ENCODE measurements around the gene PRR19. TPM values are rescaled to one million over a fixed set of nuclear protein-coding genes. Genes with fewer than 3 reads are reported as not detected.

Gene PRR19
- total RNA-seq, 2 donors from 2014 or later = 1.4 to 2.7 TPM

DNA sequence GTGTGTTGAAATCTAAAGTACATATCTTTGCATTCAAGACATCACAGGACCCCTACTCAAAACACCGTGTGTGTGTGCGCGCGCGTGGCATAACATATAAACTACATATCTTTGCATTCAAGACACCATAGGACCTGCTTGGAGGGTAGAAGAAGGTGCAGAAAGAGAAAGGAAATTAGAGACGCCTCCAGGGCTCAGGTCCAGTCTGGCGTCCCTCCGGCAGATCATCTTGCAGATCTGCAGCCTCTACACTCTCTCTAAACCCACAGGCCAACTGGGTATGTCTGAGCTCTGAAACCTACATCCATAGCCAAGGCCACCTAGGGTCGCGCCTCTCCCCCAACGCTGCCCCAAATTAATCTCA, 1.2 kb downstream of the PRR19 start:
- TF ChIP-seq, protein P1, sequence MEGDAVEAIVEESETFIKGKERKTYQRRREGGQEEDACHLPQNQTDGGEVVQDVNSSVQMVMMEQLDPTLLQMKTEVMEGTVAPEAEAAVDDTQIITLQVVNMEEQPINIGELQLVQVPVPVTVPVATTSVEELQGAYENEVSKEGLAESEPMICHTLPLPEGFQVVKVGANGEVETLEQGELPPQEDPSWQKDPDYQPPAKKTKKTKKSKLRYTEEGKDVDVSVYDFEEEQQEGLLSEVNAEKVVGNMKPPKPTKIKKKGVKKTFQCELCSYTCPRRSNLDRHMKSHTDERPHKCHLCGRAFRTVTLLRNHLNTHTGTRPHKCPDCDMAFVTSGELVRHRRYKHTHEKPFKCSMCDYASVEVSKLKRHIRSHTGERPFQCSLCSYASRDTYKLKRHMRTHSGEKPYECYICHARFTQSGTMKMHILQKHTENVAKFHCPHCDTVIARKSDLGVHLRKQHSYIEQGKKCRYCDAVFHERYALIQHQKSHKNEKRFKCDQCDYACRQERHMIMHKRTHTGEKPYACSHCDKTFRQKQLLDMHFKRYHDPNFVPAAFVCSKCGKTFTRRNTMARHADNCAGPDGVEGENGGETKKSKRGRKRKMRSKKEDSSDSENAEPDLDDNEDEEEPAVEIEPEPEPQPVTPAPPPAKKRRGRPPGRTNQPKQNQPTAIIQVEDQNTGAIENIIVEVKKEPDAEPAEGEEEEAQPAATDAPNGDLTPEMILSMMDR (conservative IDR thresholded peaks at IDR 0.05) = no peak
- H3K27ac ChIP-seq (ENCODE audit: low read depth, low read length) = no peak overlapping the region
- DNase-seq = no peak
- Mint-ChIP-seq H3K27me3 (ENCODE audit: insufficient read depth) (peaks cover 2% of the 10 kb centered on the region), H3K4me1 (peaks cover 13% of the 10 kb centered on the region), H3K36me3 (ENCODE audit: low read depth) (peaks cover 7% of the 10 kb centered on the region), H3K4me3 (peak overlapping the region; percentile 87), H3K9me3 (no peaks in the 10 kb centered on the region), H3K27ac (no peak overlapping the region)
- H3K9ac ChIP-seq (ENCODE audit: extremely low read depth, low read length, poor library complexity, severe bottlenecking) = no peak overlapping the region
- no peaks in the 10 kb centered on the region for H3K27me3 ChIP-seq (ENCODE audit: control insufficient read depth, insufficient read depth, low read length, poor library complexity, severe bottlenecking)
- no peaks in the 10 kb centered on the region for H3K9me3 ChIP-seq (ENCODE audit: control insufficient read depth, low read length)
- 80 to 84% methylated on average over 4 to 6 of the region's 11 CpGs for WGBS, 2 experiments (ENCODE audit: insufficient coverage in 1 of 2, insufficient read length in 1 of 2)
- peak overlapping the region; percentile 93 for H3K4me3 ChIP-seq (ENCODE audit: low read length)
- H3K36me3 ChIP-seq (ENCODE audit: control insufficient read depth, insufficient read depth, low read length) = peaks cover 8% of the 10 kb centered on the region
- no peaks in the 10 kb centered on the region for H3K4me1 ChIP-seq (ENCODE audit: control insufficient read depth, insufficient read depth, low read length)

DNA sequence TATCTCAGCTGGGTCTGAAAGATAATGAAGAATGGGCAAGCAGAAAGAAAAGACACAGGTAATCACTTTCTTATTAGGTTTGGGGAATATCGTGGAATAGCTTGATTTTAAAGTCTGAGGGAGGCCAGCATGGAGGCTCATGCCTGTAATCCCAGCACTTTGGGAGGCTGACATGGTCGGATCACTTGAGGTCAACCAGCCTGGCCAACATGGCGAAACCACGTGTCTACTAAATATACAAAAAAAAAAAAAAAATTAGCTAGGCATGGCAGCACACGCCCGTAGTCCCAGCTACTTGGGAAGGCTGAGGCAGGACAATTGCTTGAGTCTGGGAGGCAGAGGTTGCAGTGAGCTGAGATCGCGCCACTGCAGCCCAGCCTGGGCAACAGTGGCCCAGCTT, 1.9 kb downstream of the PRR19 start:
- no peaks in the 10 kb centered on the region for H3K27me3 ChIP-seq (ENCODE audit: control insufficient read depth, insufficient read depth, low read length, poor library complexity, severe bottlenecking)
- Mint-ChIP-seq H3K27me3 (ENCODE audit: insufficient read depth) (peaks cover 2% of the 10 kb centered on the region), H3K9me3 (no peaks in the 10 kb centered on the region), H3K4me3 (no peak overlapping the region), H3K36me3 (ENCODE audit: low read depth) (peaks cover 7% of the 10 kb centered on the region), H3K27ac (no peak overlapping the region), H3K4me1 (peaks cover 13% of the 10 kb centered on the region)
- no peak for DNase-seq
- no peak overlapping the region for H3K27ac ChIP-seq (ENCODE audit: low read depth, low read length)
- H3K9me3 ChIP-seq (ENCODE audit: control insufficient read depth, low read length) = no peaks in the 10 kb centered on the region
- no peak overlapping the region for H3K9ac ChIP-seq (ENCODE audit: extremely low read depth, low read length, poor library complexity, severe bottlenecking)
- no peaks in the 10 kb centered on the region for H3K4me1 ChIP-seq (ENCODE audit: control insufficient read depth, insufficient read depth, low read length)
- 98% methylated on average over 7 to 8 of the region's 8 CpGs for WGBS, 2 experiments (ENCODE audit: insufficient coverage in 1 of 2, insufficient read length in 1 of 2)
- H3K4me3 ChIP-seq (ENCODE audit: low read length) = no peak overlapping the region
- TF ChIP-seq, protein P1 (conservative IDR thresholded peaks at IDR 0.05) = no peak
- H3K36me3 ChIP-seq (ENCODE audit: control insufficient read depth, insufficient read depth, low read length) = peaks cover 8% of the 10 kb centered on the region

DNA sequence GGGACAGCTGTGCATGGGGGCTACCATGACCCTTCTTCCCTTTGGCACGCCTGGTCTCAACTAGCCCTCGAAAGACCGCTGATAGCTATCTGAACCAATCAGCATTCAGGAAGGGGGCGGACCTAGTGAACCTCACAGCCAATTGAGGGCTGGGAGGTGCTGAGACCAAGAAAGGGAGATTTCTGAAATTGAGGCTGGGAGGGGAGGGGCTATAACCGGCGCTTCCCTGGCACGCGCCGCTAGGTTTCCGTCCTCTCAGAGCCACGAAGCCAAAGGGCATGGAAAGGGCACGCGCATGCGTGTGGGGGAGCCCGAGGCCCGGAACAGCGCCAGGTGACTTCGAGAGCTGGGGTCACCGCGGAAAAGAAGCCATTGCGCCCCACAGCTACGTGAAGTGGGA, 4.7 kb downstream of the PRR19 start:
- Histone ChIP-seq H3K36me3 (ENCODE audit: control insufficient read depth, insufficient read depth, low read length) (no peaks in the 10 kb centered on the region), H3K9me3 (ENCODE audit: control insufficient read depth, low read length) (no peaks in the 10 kb centered on the region), H3K27me3 (ENCODE audit: control insufficient read depth, insufficient read depth, low read length, poor library complexity, severe bottlenecking) (no peaks in the 10 kb centered on the region), H3K4me3 (ENCODE audit: low read length) (no peak overlapping the region), H3K4me1 (ENCODE audit: control insufficient read depth, insufficient read depth, low read length) (no peaks in the 10 kb centered on the region), H3K27ac (ENCODE audit: low read depth, low read length) (no peak overlapping the region), H3K9ac (ENCODE audit: extremely low read depth, low read length, poor library complexity, severe bottlenecking) (no peak overlapping the region)
- WGBS, 2 experiments (ENCODE audit: insufficient coverage in 1 of 2, insufficient read length in 1 of 2) = 94 to 99% methylated on average over 16 to 22 of the region's 22 CpGs
- Mint-ChIP-seq H3K27me3 (ENCODE audit: insufficient read depth) (peaks cover 6% of the 10 kb centered on the region), H3K9me3 (no peaks in the 10 kb centered on the region), H3K4me1 (peaks cover 8% of the 10 kb centered on the region), H3K4me3 (no peak overlapping the region), H3K27ac (no peak overlapping the region), H3K36me3 (ENCODE audit: low read depth) (no peaks in the 10 kb centered on the region)
- TF ChIP-seq, protein P1 (conservative IDR thresholded peaks at IDR 0.05) = no peak
- peak; percentile 64 for DNase-seq

Data from endodermal cell (in vitro differentiated cells).